GF-D8 (cell line): Measurements from ENCODE around the gene SAFB.

Experiments
- DNase-seq: peaks from one replicate; lab custom pipeline; 2025; lab: John Stamatoyannopoulos, UW

The SAFB gene

GRCh38 chr19:5627395-5627904 is 4.6 kb downstream of the SAFB start:
- peak; percentile 47 for DNase-seq

DNA sequence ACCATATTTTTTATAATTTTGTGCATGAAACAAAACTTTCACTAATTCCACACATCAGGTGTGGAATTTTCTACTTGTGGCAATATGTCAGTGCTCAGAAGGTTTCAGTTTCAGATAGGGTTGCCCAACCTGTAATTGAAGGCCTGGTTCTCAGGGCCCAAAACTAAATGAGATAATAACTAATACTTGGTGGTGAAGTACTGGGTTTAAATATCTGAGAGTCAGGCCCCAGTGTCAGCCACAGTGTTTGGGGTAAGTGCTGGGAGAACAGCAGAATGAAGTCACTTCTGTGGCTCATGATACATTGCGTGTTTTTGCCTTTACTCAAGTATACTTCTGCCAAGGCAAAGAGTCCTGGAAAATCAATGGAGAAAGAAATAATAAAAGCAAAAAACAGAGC is 5.6 kb downstream of the SAFB start:
- DNase-seq: no peak

DNA sequence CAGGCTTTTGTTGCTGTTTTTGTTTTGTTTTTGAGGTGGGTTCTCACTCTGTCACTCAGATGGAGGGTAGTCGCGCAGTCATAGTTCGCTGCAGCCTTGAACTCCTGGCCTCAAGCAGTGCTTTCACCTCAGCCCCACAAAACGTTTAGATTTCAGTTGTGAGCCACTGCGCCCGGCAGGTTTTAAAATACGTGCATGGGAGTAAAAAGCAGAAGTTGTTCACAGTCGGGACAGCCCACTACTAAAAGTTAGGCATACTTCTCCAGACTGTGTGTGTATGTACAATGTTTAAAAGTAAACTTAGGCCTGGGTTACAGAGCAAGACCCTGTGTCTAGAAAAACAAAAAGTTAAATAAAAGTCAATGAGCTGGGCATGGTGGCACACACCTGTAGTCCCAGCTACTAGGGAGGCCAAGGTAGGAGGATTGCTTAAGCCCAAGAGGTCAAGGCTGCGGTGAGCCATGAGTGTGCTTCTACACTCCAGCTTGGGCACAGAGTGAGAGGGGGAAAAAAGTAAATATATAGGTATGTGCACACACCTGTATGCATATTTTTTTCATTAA is 6.1 kb downstream of the SAFB start:
- peak; percentile 32 for DNase-seq

DNA sequence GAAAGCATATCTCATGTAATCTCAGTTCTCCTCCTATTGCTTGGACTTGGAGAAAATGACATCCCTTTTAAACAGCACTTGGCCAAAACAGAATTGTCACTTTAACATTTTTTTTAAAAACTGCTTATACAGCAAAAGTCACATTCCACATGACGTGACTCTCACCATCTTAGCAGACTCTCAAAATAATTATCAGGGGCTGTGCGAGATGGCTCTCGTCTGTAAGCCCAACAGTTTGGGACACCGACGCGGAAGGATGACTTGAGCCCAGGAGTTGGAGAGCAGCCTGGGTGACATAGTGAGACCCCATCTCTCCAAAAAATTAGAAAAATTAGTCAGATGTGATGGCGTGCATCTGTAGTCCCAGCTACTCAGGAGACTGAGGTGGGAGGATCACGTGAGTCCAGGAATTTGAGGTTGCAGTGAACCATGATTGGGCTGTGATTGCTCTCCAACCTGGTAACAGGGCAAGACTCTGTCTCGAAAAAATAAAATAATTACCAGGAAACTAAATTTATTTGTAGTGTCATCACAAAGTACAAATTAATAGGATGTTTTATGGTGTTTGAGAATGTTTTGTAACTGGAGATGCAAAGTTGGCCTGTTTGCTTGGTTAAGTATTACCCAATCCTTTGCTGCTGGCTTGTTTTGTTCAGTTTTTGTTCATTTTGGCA is 8.8 kb downstream of the SAFB start:
- no peak for DNase-seq

DNA sequence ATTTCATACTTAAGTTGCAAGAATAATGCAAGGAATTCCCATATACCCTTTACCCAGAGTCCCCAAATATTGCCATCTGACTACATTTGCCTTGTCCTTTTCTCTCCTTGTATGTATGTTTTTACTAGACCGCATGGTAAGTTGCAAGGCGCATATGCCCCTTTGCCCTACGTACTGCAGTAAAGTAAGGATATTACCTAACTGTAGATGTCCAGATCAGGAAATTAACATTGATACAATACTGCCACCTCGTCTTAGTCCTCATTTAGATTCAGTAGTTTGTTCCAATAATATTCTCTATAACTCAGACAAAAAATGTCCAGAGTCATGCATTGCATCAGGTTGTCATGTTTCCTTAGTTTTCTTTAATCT is 9.3 kb downstream of the SAFB start:
- peak; percentile 2 for DNase-seq

DNA sequence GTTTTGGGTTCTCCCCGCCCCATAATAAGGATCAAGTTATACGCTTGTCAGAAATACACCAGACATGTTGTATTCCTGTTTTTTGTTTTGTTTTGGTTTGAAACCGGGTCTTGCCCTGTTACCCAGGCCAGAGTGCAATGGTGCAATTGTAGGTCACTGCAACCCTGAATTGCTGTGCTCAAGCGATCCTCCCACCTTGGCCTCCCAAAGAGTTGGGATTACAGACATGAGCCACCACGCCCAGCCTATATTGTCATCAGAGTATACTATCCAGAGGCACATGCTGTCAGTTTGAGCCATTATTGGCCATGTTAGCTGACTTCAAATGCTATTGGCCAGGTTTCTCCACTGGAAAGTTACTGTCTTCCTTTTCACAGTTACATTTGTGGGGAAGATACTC is 9.8 kb downstream of the SAFB start:
- no peak for DNase-seq

DNA sequence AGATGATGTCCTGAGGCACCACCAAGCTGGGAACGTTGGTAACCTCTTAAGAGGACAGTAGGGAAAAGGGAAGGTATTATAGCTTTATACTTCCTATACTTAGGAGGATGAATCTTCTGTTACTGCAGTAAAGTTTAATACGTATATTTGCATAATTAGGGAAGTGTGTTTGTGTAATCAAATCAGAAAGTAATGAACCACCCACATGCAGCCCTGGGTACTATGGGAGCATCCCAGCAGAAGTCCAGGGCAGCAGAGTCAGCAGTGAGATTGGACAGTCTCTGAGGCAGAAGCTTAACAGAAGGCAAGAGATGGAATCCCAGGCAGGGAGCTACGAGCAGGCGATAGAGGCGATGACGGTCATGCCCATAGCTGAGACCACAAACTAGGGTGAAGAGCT is 12.5 kb downstream of the SAFB start:
- DNase-seq: no peak

GRCh38 chr19:5637971-5638370 is 15.1 kb downstream of the SAFB start:
- no peak for DNase-seq

DNA sequence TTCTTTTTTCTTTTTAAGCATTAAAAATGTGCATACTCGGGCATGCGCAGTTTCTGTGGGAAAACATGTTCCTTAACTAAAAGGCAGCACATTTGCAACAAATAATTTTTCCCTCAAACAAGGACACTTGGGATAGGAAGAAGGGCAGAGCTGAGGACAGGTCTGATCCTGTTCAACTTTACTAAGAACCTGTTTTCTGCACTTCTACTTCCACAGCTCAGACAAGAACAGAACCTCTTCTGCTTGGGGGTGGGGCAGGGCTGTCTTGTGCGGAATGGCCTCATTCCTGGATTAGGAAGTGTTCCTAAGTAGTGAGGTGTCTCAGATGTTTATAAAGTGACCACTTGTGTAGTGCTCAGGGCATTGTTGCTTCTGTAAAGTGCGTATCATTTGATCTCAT is 18.3 kb downstream of the SAFB start:
- no peak for DNase-seq

- DNase-seq: no peak
Observed at GRCh38 chr19:5642204-5642603, 19.3 kb downstream of the SAFB start.

GRCh38 chr19:5643060-5643459 is 20.2 kb downstream of the SAFB start:
- no peak for DNase-seq

DNA sequence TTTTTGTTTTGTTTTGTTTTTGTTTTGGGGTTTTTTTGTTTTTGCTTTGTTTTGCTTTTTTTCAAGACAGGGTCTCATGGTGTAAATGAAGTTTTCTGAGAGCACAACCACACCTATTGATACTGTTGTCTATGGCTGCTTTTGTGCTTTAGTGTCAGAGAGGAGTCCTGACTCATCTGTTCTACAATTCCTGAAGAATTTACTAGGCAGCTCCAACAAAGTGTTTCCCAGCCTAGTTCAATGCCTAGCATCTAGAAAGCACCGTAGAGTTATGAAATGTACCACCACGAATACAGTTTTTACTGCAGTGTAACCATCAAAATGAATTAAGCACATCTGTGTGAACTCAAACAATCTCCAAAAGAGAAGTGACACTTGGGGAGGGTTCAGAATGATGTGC is 21.2 kb downstream of the SAFB start:
- no peak for DNase-seq

DNA sequence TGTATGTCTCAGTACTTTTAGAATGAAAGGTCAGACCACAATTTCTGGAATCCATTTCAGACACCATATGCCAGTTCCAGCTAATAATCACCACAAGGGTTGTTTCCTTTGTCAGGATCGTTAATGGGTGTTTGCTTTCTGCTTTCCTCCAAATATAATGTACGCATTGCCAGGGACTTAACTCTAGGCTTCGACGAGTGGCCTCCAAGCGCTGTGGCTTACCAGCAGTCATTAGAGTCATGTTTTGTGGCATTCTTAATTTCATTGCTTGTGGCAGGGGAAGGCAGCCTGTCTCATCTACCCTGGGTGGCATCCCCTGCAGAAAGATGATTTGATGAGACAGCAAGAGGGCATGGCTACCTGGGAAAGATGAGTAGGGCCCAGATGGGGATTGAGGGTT is 22.5 kb downstream of the SAFB start:
- DNase-seq: no peak

GRCh38 chr19:5646703-5647102 is 23.8 kb downstream of the SAFB start:
- DNase-seq: no peak

GRCh38 chr19:5648464-5648863 is 25.6 kb downstream of the SAFB start:
- DNase-seq: no peak

- DNase-seq: no peak
Observed at GRCh38 chr19:5651361-5651760, 28.5 kb downstream of the SAFB start.

DNA sequence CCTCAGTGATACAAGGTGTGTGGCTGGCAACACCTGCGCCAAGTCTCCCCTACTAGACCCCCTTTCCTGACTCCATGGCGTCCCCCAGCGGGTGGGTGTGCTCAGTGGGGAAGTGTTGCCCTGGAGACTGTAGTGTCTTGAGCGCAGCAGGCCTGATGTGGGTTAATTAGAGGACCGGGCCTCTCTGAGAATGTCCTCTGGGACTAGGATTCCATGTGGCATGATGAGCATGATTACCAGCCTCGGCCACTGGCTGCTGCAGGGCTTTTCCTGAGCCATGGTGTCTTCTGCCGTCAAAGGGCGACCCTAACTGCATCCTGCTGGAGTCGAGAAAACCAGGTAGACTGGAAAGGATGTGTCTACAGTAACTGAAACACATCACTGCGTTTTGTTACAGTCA is 29.4 kb downstream of the SAFB start:
- DNase-seq: no peak

DNA sequence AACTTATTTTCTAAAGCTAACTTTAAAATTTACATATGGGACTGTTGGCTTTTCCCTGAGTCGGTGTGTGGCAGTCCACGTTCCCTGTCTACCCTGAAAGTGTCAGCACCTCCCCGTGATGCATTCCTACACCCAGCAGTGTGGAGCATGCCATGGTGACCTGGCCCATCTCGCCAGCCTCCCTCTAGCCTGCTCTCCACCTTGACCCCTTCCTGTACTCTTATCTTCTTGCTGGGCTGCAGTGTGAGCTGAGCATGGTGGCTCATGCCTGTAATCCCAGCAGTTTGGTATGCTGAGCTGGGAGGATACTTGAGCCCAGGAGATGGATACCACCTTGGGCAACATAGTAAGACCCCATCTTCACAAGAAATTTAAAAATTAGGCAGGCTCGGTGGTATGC is 32.0 kb downstream of the SAFB start:
- DNase-seq: no peak

GRCh38 chr19:5655412-5655811 is 32.5 kb downstream of the SAFB start:
- DNase-seq: no peak

- DNase-seq: no peak
Observed at GRCh38 chr19:5661483-5661882, 38.6 kb downstream of the SAFB start.

GRCh38 chr19:5663904-5664303 is 41.0 kb downstream of the SAFB start:
- DNase-seq: no peak

DNA sequence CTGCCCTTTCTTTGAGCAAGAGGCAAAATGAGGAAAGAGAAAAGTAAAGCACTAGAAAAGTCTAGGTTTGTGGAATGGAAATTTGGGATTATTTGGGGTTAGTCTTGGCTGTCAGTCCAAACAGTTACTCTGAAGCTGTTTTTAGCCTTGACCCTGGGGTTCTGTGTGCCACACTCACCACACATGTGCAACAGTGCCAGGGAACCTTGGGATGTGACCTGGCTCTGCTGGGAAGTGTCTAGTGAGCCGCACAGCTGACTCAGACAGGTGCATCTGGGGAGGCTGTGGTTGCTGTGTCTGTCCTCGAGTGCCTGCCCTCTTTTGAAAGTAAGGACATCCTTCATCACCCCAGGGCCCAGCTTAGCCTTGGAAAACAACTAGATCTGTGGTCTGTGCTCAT is 41.6 kb downstream of the SAFB start:
- no peak for DNase-seq

DNA sequence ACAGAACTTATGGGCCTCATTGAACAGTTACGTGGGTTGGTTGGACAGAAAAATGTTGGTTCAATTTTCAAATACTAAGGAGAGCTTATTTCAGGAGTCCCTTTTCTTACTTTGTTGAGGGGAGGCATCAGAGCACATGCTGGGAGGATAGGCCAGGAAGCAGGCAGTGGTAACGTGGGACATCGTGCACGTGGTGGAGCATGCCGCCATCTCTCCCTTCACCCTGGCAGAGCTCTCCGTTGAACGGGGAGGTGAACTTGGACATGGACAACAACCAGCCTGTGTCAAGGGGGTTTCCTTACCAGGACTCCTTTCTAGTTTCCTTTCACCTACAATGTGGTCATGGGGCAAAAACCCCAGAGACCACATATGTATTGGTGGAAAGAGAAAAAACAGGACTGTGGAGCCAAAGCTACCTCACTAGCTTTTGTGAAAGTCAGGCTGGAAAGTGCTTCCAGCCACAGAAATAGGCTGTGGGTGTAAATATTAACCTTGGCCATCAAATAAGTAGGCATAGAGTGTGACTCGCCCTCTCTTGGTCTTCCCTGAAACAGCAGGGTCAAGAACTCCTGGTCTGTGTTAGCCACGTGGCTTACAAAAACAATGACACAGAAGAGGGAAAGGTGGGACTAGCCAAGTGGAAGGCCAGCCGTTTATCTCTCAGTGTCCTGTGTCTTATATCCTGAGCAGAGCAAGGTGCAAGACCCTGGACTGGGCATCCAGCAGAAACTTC is 43.1 kb downstream of the SAFB start:
- no peak for DNase-seq
